ENCODE measurements around the gene RPL36.

RPL36 gene

GRCh38 chr19:5678071-5678718 is 11.9 kb upstream of the RPL36 start:
- Histone ChIP-seq H3K18ac (ENCODE audit: low read length) (no peak overlapping the region), H2BK5ac (ENCODE audit: low read length) (no peak overlapping the region), H3K9ac (ENCODE audit: low read length) (no peak overlapping the region), H3K79me2 (ENCODE audit: control insufficient read depth, insufficient read depth, low read length) (no peaks in the 10 kb centered on the region), H2BK120ac (ENCODE audit: low read depth, low read length) (no peak overlapping the region), H3K36me3 (ENCODE audit: control insufficient read depth, insufficient read depth, low read length) (no peaks in the 10 kb centered on the region), H3K27ac (ENCODE audit: low read depth, low read length) (no peak overlapping the region), H3K23ac (ENCODE audit: low read length) (no peak overlapping the region), H4K8ac (ENCODE audit: low read depth, low read length) (no peak overlapping the region), H3K56ac (ENCODE audit: low read length) (no peak overlapping the region), H3K27me3 (ENCODE audit: insufficient read depth, low read length, poor library complexity) (no peaks in the 10 kb centered on the region), H2AK5ac (ENCODE audit: low read length) (no peak overlapping the region), H3K4me3 (ENCODE audit: low read length) (no peak overlapping the region), H3K4me1 (ENCODE audit: control insufficient read depth, low read depth, low read length) (no peaks in the 10 kb centered on the region), H4K5ac (ENCODE audit: low read length) (no peak overlapping the region), H2BK15ac (replicated peaks; ENCODE audit: low read depth) (no peak overlapping the region), H3K4ac (ENCODE audit: low read depth, low read length) (no peak overlapping the region), H3K4me2 (ENCODE audit: low read length) (no peak overlapping the region), H3K79me1 (ENCODE audit: low read length) (no peaks in the 10 kb centered on the region)
- WGBS (ENCODE audit: extremely low coverage, insufficient coverage, low lambda C conversion rate), result no CpG with 5 or more reads among the region's 22 CpGs
- no peak for DNase-seq

DNA sequence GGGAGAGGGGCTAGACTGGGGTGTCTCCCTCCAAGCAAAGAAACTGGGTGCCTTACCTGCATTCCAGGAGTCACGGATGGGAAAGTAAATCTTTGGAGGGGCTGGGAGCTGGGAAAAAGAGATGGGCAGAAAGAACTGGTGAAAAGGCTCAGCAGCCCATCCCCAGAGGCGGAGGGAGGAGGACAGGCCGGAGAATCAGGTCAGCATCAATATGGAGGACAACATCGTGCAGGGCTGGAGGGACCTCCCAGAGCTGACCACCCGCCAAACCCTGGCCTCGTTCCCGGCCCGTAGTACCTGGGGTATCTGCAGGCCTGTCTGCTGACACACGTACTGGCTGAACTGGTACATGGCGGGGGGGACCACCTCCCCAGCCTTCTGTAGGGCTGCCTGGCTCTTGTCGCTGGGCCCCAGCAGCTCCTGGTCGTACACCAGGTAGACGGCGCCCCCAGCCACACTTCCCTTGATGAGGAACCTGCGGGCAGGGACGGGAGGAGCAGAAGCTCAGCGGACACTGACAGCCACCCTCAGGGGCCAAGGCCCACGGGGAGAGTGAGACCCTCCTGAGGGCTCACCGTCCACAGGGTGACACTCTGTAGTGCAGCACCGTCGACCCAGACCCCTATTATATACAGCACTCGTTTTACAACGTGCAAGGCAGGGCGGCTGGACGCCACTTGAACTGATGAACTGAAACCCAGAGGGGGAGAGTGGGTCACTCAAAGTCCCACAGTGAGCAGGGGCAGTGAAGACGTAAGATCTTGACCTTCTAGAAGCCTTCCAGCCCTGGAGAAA is 10.6 kb upstream of the RPL36 start:
- no peak overlapping the region for H3K23ac ChIP-seq (ENCODE audit: low read length)
- no peak overlapping the region for H3K27ac ChIP-seq (ENCODE audit: low read depth, low read length)
- H3K4me2 ChIP-seq (ENCODE audit: low read length), result peak overlapping the region; percentile 45
- no peak overlapping the region for H4K5ac ChIP-seq (ENCODE audit: low read length)
- no peaks in the 10 kb centered on the region for H3K79me1 ChIP-seq (ENCODE audit: low read length)
- no peak overlapping the region for H2BK15ac ChIP-seq (replicated peaks; ENCODE audit: low read depth)
- no peaks in the 10 kb centered on the region for H3K4me1 ChIP-seq (ENCODE audit: control insufficient read depth, low read depth, low read length)
- no peak for DNase-seq
- no peak overlapping the region for H2BK120ac ChIP-seq (ENCODE audit: low read depth, low read length)
- H3K9ac ChIP-seq (ENCODE audit: low read length), result peak overlapping the region; percentile 78
- no peaks in the 10 kb centered on the region for H3K36me3 ChIP-seq (ENCODE audit: control insufficient read depth, insufficient read depth, low read length)
- H2AK5ac ChIP-seq (ENCODE audit: low read length), result peak overlapping the region; percentile 27
- peak overlapping the region; percentile 88 for H3K56ac ChIP-seq (ENCODE audit: low read length)
- H2BK5ac ChIP-seq (ENCODE audit: low read length), result no peak overlapping the region
- no peak overlapping the region for H3K18ac ChIP-seq (ENCODE audit: low read length)
- H4K8ac ChIP-seq (ENCODE audit: low read depth, low read length), result no peak overlapping the region
- no CpG with 5 or more reads among the region's 26 CpGs for WGBS (ENCODE audit: extremely low coverage, insufficient coverage, low lambda C conversion rate)
- H3K79me2 ChIP-seq (ENCODE audit: control insufficient read depth, insufficient read depth, low read length), result no peaks in the 10 kb centered on the region
- H3K27me3 ChIP-seq (ENCODE audit: insufficient read depth, low read length, poor library complexity), result no peaks in the 10 kb centered on the region
- H3K4me3 ChIP-seq (ENCODE audit: low read length), result peak overlapping the region; percentile 68
- H3K4ac ChIP-seq (ENCODE audit: low read depth, low read length), result peak overlapping the region; percentile 31

DNA sequence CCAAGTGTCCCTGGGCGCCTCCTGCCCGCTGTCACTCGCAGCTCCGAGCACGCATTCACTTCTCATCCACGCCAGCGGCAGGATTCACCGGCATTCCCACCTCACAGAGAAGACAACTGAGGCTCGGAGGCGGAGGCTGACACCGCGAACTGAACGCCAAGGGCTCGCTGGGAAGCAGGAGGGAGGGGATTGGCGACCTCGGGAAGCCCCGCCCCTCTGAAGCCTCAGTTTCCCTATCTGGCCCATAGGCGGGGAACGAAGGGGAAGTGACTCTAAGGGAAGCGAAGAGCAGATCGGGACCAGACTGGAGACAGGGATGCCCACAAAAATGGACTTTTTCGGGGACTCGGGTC is 10.0 kb upstream of the RPL36 start:
- Histone ChIP-seq H3K4me1 (ENCODE audit: control insufficient read depth, low read depth, low read length) (no peaks in the 10 kb centered on the region), H4K5ac (ENCODE audit: low read length) (no peak overlapping the region), H3K23ac (ENCODE audit: low read length) (no peak overlapping the region), H3K36me3 (ENCODE audit: control insufficient read depth, insufficient read depth, low read length) (no peaks in the 10 kb centered on the region), H3K18ac (ENCODE audit: low read length) (peak overlapping the region; percentile 16), H3K56ac (ENCODE audit: low read length) (peak overlapping the region; percentile 88), H3K4ac (ENCODE audit: low read depth, low read length) (peak overlapping the region; percentile 31), H3K4me3 (ENCODE audit: low read length) (peak overlapping the region; percentile 68), H3K9ac (ENCODE audit: low read length) (peak overlapping the region; percentile 78), H2AK5ac (ENCODE audit: low read length) (peak overlapping the region; percentile 27), H3K27me3 (ENCODE audit: insufficient read depth, low read length, poor library complexity) (no peaks in the 10 kb centered on the region), H3K79me2 (ENCODE audit: control insufficient read depth, insufficient read depth, low read length) (no peaks in the 10 kb centered on the region), H2BK120ac (ENCODE audit: low read depth, low read length) (no peak overlapping the region), H3K4me2 (ENCODE audit: low read length) (peak overlapping the region; percentile 45), H2BK5ac (ENCODE audit: low read length) (no peak overlapping the region), H3K27ac (ENCODE audit: low read depth, low read length) (no peak overlapping the region), H3K79me1 (ENCODE audit: low read length) (no peaks in the 10 kb centered on the region), H4K8ac (ENCODE audit: low read depth, low read length) (no peak overlapping the region), H2BK15ac (replicated peaks; ENCODE audit: low read depth) (no peak overlapping the region)
- WGBS (ENCODE audit: extremely low coverage, insufficient coverage, low lambda C conversion rate), result no CpG with 5 or more reads among the region's 23 CpGs
- no peak for DNase-seq

GRCh38 chr19:5680437-5681368 is 9.4 kb upstream of the RPL36 start, which contains the start of the genes HSD11B1L and MICOS13:
Gene HSD11B1L (plus strand): TSS chr19:5681027. CDS start chr19:5684833, 3,806 bp downstream.
Gene MICOS13 (minus strand): TSS chr19:5680516. CDS start chr19:5680486, 30 bp downstream.
- H3K27ac ChIP-seq (ENCODE audit: low read depth, low read length), result no peak within 1 kb of the TSS
- H3K4me1 ChIP-seq (ENCODE audit: control insufficient read depth, low read depth, low read length), result no peaks in the 10 kb centered on the region
- DNase-seq, result peak; percentile 99
- WGBS (ENCODE audit: extremely low coverage, insufficient coverage, low lambda C conversion rate), result no CpG with 5 or more reads among the region's 94 CpGs
- peak within 1 kb of the TSS; percentile 88 for H3K56ac ChIP-seq (ENCODE audit: low read length)
- H3K79me1 ChIP-seq (ENCODE audit: low read length), result no peaks in the 10 kb centered on the region
- H3K9ac ChIP-seq (ENCODE audit: low read length), result peak within 1 kb of the TSS; percentile 78
- peak within 1 kb of the TSS; percentile 16 for H3K18ac ChIP-seq (ENCODE audit: low read length)
- no peak within 1 kb of the TSS for H4K8ac ChIP-seq (ENCODE audit: low read depth, low read length)
- no peaks in the 10 kb centered on the region for H3K79me2 ChIP-seq (ENCODE audit: control insufficient read depth, insufficient read depth, low read length)
- H2BK15ac ChIP-seq (replicated peaks; ENCODE audit: low read depth), result no peak within 1 kb of the TSS
- H3K4ac ChIP-seq (ENCODE audit: low read depth, low read length), result peak within 1 kb of the TSS; percentile 31
- no peak within 1 kb of the TSS for H4K5ac ChIP-seq (ENCODE audit: low read length)
- peak within 1 kb of the TSS; percentile 68 for H3K4me3 ChIP-seq (ENCODE audit: low read length)
- no peak within 1 kb of the TSS for H2BK5ac ChIP-seq (ENCODE audit: low read length)
- no peak within 1 kb of the TSS for H2BK120ac ChIP-seq (ENCODE audit: low read depth, low read length)
- H3K27me3 ChIP-seq (ENCODE audit: insufficient read depth, low read length, poor library complexity), result no peaks in the 10 kb centered on the region
- H3K36me3 ChIP-seq (ENCODE audit: control insufficient read depth, insufficient read depth, low read length), result no peaks in the 10 kb centered on the region
- no peak within 1 kb of the TSS for H3K23ac ChIP-seq (ENCODE audit: low read length)
- H2AK5ac ChIP-seq (ENCODE audit: low read length), result peak within 1 kb of the TSS; percentile 27
- peak within 1 kb of the TSS; percentile 67 for H3K4me2 ChIP-seq (ENCODE audit: low read length)

DNA sequence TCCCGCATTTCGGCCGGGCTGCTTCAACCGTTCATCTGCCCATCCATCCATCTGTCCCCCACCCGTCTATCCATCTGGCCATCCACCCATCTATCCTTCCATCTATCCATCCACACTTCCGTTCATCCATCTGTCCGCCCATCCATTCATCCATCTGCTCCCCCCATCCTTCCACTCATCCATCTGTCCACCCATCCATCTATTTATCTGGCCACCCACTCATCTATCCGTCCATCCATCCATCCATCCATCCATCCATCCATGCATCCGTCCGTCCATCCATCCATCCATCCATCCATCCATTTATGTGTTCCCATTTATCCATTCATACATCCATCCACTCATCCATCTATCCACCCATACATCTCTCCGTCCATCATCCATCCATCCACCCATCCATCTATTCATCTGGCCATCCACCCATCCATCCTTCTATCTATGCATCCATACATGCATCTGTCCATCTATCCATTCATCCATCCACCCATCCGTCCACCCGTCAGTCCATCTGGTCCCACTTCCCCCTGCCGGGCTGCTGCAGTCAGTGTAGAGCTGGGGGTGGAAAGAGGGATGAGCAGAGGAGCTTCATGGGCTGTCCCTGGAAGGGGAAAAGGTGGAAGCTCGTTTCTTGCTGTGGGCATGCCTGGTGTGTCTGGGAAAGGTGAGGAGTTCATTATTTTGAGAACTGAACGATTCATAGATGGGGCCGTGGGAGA is 8.5 kb upstream of the RPL36 start:
- no peaks in the 10 kb centered on the region for H3K79me2 ChIP-seq (ENCODE audit: control insufficient read depth, insufficient read depth, low read length)
- peak overlapping the region; percentile 20 for H3K4me3 ChIP-seq (ENCODE audit: low read length)
- H3K4ac ChIP-seq (ENCODE audit: low read depth, low read length), result no peak overlapping the region
- H3K18ac ChIP-seq (ENCODE audit: low read length), result no peak overlapping the region
- no peak overlapping the region for H4K5ac ChIP-seq (ENCODE audit: low read length)
- no peaks in the 10 kb centered on the region for H3K27me3 ChIP-seq (ENCODE audit: insufficient read depth, low read length, poor library complexity)
- H3K23ac ChIP-seq (ENCODE audit: low read length), result no peak overlapping the region
- no peak overlapping the region for H2BK15ac ChIP-seq (replicated peaks; ENCODE audit: low read depth)
- WGBS (ENCODE audit: extremely low coverage, insufficient coverage, low lambda C conversion rate), result 100% methylated on average over 1 of the region's 17 CpGs
- no peak overlapping the region for H4K8ac ChIP-seq (ENCODE audit: low read depth, low read length)
- H3K4me2 ChIP-seq (ENCODE audit: low read length), result peak overlapping the region; percentile 67
- no peak overlapping the region for H2BK120ac ChIP-seq (ENCODE audit: low read depth, low read length)
- H3K9ac ChIP-seq (ENCODE audit: low read length), result peak overlapping the region; percentile 58
- no peak overlapping the region for H2AK5ac ChIP-seq (ENCODE audit: low read length)
- H3K4me1 ChIP-seq (ENCODE audit: control insufficient read depth, low read depth, low read length), result no peaks in the 10 kb centered on the region
- no peaks in the 10 kb centered on the region for H3K79me1 ChIP-seq (ENCODE audit: low read length)
- H2BK5ac ChIP-seq (ENCODE audit: low read length), result no peak overlapping the region
- no peak for DNase-seq
- no peak overlapping the region for H3K27ac ChIP-seq (ENCODE audit: low read depth, low read length)
- H3K36me3 ChIP-seq (ENCODE audit: control insufficient read depth, insufficient read depth, low read length), result no peaks in the 10 kb centered on the region
- peak overlapping the region; percentile 70 for H3K56ac ChIP-seq (ENCODE audit: low read length)

All from mesendoderm (in vitro differentiated cells).